ENCODE data around the gene FAM53B.

GRCh38 chr10:124703372-124703771 lies 40.8 kb downstream of the FAM53B start:
- TF ChIP-seq, protein P1, sequence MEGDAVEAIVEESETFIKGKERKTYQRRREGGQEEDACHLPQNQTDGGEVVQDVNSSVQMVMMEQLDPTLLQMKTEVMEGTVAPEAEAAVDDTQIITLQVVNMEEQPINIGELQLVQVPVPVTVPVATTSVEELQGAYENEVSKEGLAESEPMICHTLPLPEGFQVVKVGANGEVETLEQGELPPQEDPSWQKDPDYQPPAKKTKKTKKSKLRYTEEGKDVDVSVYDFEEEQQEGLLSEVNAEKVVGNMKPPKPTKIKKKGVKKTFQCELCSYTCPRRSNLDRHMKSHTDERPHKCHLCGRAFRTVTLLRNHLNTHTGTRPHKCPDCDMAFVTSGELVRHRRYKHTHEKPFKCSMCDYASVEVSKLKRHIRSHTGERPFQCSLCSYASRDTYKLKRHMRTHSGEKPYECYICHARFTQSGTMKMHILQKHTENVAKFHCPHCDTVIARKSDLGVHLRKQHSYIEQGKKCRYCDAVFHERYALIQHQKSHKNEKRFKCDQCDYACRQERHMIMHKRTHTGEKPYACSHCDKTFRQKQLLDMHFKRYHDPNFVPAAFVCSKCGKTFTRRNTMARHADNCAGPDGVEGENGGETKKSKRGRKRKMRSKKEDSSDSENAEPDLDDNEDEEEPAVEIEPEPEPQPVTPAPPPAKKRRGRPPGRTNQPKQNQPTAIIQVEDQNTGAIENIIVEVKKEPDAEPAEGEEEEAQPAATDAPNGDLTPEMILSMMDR (IDR thresholded peaks at IDR 0.05), result no peak
- no peak for TF ChIP-seq POLR2A (IDR thresholded peaks at IDR 0.05)
